Measurements from ENCODE around the gene VWA2.

- no peak for TF ChIP-seq CTCF (IDR thresholded peaks at IDR 0.05)
- no peak for TF ChIP-seq ZFX (IDR thresholded peaks at IDR 0.05; ENCODE audit: borderline replicate concordance)
These were observed 49.5 kb downstream of the VWA2 start for GRCh38 chr10:114288424-114289095.
